Fibroblast of lung (primary cell): Measurements from ENCODE around the gene KLHL25. TPM values are rescaled to one million over a fixed set of nuclear protein-coding genes. Genes with fewer than 3 reads are reported as not detected.

ENCODE experiments used
- DNase-seq, 2 donors: peaks; one replicate each; pipeline versions ENCODE4 v3.0.0 to v3.0.0-alpha.2; 2010; ENCODE audit warnings: low read depth in 2 of 2
- H2AFZ ChIP-seq: 2 replicates; pipeline ENCODE4 v1.5.1; 2012; ENCODE audit warnings: low read length, control low read depth, inconsistent platforms
- H3K27ac ChIP-seq: 2 replicates; pipeline ENCODE4 v1.5.1; 2011; ENCODE audit warnings: low read length, control low read depth; ENCODE audit not compliant: insufficient read depth
- H3K27me3 ChIP-seq: 2 replicates; pipeline ENCODE4 v1.5.1; 2011; ENCODE audit warnings: mild to moderate bottlenecking, low read length; ENCODE audit not compliant: control insufficient read depth, insufficient read depth
- H3K36me3 ChIP-seq: 2 replicates; pipeline ENCODE4 v1.5.1; 2011; ENCODE audit warnings: low read length; ENCODE audit not compliant: control insufficient read depth, insufficient read depth
- H3K4me1 ChIP-seq: 2 replicates; pipeline ENCODE4 v1.5.1; 2011; ENCODE audit warnings: low read length; ENCODE audit not compliant: control insufficient read depth, insufficient read depth; ENCODE audit errors: extremely low read depth
- H3K4me2 ChIP-seq: 2 replicates; pipeline ENCODE4 v1.5.1; 2011; ENCODE audit warnings: low read length, control low read depth; ENCODE audit not compliant: insufficient read depth; ENCODE audit errors: extremely low read depth
- H3K4me3 ChIP-seq, 4 experiments: fragments of 200-600 bp in 1 of 4; sonication (generic) in 1 of 4; replicated peaks in 1 of 4; 2 replicates each; pipeline ENCODE4 v1.5.1; 2011 to 2016; ENCODE audit warnings: low read length in 4 of 4, low read depth in 3 of 4, mild to moderate bottlenecking in 3 of 4, control low read depth in 2 of 4, inconsistent platforms in 1 of 4, mixed read lengths in 1 of 4; ENCODE audit not compliant: insufficient read depth in 1 of 4; ENCODE audit errors: control extremely low read depth in 1 of 4
- H3K79me2 ChIP-seq: 2 replicates; pipeline ENCODE4 v1.5.1; 2012; ENCODE audit warnings: mild to moderate bottlenecking, low read length, inconsistent platforms; ENCODE audit not compliant: control insufficient read depth, insufficient read depth
- H3K9ac ChIP-seq: 2 replicates; pipeline ENCODE4 v1.5.1; 2011; ENCODE audit warnings: mild to moderate bottlenecking, low read length, control low read depth; ENCODE audit not compliant: insufficient read depth
- H3K9me3 ChIP-seq: 2 replicates; pipeline ENCODE4 v1.5.1; 2012; ENCODE audit warnings: low read depth, low read length; ENCODE audit not compliant: control insufficient read depth, insufficient read depth
- H4K20me1 ChIP-seq: 2 replicates; pipeline ENCODE4 v1.5.1; 2011; ENCODE audit warnings: low read length; ENCODE audit not compliant: control insufficient read depth, insufficient read depth; ENCODE audit errors: extremely low read depth
- EZH2 ChIP-seq: IDR thresholded peaks from 2 replicates; pipeline ENCODE4 v1.5.1; 2012; ENCODE audit warnings: low read length, control low read depth, mild to moderate bottlenecking; ENCODE audit errors: missing control alignments
- polyA plus RNA-seq, 2 donors: library from polyadenylated mRNA; depleted of rRNA in 1 of 2; stranded (reverse) in 1 of 2; unstranded in 1 of 2; fragments of >200 nt; gene quantifications; 2 replicates each; pipeline ENCODE4 v1.2.1, GENCODE V29; 2011 to 2012; ENCODE audit warnings: missing spikeins in 1 of 2
- total RNA-seq: library from RNA; depleted of rRNA; stranded (reverse); fragments of >200 nt; gene quantifications from 2 replicates; pipeline ENCODE4 v1.2.1, GENCODE V29; 2014
- TF ChIP-seq, protein P1 (sequence below), 2 donors: IDR thresholded peaks in 1 of 2; conservative IDR thresholded peaks in 1 of 2; 1 replicate in 1 of 2; 2 replicates in 1 of 2; pipeline ENCODE4 v1.5.1; 2011 to 2012; ENCODE audit warnings: low read length in 2 of 2, control low read depth in 1 of 2, inconsistent platforms in 1 of 2, low read depth in 1 of 2, mild to moderate bottlenecking in 1 of 2

The KLHL25 gene
- total and polyA plus RNA-seq, 2 donors (not counting 1 experiment from before 2014, with no cell fraction given) = 1.4 to 5.4 TPM

DNA sequence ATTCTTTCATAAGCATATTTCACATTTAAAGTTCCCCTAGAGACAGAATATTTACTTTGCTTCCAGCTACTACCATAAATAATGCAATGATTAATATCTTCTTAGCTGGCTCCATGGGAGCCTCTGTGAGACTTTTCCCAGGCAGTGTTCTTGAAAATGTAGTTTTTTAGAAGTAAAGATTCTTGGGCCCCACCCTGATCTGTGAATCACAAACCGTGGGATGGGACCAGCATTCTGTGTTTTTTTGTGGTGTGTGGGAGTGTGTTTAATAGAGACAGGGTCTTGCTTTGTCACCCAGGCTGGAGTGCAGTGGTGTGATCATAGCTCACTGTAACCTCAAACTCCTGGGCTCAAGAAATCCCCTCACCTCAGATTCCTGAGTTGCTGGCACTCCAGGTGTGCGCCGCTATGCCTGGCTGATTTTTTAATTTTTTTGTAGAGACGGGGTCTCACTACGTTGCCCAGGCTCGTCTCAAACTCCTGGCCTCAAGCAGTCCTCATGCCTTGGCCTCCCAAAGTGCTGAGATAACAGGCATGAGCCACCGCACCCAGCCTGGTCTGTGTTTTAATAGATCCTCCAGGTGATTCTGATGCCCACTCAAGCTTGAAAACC, 83.0 kb downstream of the KLHL25 start:
- Histone ChIP-seq H4K20me1 (no peaks in the 10 kb centered on the region), H3K9me3 (no peaks in the 10 kb centered on the region), H3K27ac (no peak overlapping the region), H2AFZ (no peak overlapping the region), H3K4me2 (no peak overlapping the region), H3K27me3 (no peaks in the 10 kb centered on the region), H3K4me3 (no peak overlapping the region), H3K79me2 (no peaks in the 10 kb centered on the region), H3K4me1 (peaks cover 12% of the 10 kb centered on the region), H3K36me3 (no peaks in the 10 kb centered on the region), H3K9ac (no peak overlapping the region)
- DNase-seq = peak in 1 of 2 donors; percentile 39
- no peak for TF ChIP-seq EZH2
- TF ChIP-seq, protein P1, sequence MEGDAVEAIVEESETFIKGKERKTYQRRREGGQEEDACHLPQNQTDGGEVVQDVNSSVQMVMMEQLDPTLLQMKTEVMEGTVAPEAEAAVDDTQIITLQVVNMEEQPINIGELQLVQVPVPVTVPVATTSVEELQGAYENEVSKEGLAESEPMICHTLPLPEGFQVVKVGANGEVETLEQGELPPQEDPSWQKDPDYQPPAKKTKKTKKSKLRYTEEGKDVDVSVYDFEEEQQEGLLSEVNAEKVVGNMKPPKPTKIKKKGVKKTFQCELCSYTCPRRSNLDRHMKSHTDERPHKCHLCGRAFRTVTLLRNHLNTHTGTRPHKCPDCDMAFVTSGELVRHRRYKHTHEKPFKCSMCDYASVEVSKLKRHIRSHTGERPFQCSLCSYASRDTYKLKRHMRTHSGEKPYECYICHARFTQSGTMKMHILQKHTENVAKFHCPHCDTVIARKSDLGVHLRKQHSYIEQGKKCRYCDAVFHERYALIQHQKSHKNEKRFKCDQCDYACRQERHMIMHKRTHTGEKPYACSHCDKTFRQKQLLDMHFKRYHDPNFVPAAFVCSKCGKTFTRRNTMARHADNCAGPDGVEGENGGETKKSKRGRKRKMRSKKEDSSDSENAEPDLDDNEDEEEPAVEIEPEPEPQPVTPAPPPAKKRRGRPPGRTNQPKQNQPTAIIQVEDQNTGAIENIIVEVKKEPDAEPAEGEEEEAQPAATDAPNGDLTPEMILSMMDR (conservative IDR thresholded peaks at IDR 0.05 in 1 of 2, IDR thresholded peaks at IDR 0.05 in 1 of 2; ENCODE audit: low read depth in 1 of 2, low read length in 2 of 2) = no peak

DNA sequence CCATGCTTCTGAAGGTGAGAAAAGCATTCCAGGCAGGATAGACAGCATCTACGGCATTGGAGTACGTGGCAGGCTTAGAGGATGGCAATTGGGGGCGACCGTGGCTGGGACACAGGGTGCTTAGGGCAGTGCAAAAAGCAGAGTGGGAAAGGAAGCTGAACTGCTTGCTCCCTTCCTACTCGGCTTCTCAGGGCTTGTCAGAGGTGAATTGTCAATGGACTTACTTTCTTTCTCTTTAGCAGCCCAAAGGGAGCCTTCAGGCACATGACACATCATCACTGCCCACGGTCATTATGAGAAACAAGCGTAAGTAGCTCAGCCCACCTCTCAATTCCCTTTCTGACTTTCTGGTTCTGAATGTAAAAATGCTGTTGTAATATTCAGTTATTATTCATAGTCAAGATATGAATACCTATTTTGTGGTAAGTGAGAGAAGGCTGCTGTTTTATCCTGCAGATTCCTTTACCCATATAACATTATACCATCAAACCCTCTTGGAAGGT, 84.3 kb downstream of the KLHL25 start:
- no peak overlapping the region for H3K4me3 ChIP-seq
- H3K79me2 ChIP-seq = no peaks in the 10 kb centered on the region
- H4K20me1 ChIP-seq = no peaks in the 10 kb centered on the region

More for the DNA sequence above, 84.3 kb downstream of the KLHL25 start:
- Histone ChIP-seq H3K4me1 (peaks cover 17% of the 10 kb centered on the region), H3K4me2 (no peak overlapping the region), H3K9me3 (no peaks in the 10 kb centered on the region), H3K36me3 (no peaks in the 10 kb centered on the region), H3K27ac (no peak overlapping the region), H3K27me3 (no peaks in the 10 kb centered on the region), H3K9ac (no peak overlapping the region), H2AFZ (no peak overlapping the region)
- no peak for DNase-seq
- TF ChIP-seq, protein P1 (conservative IDR thresholded peaks at IDR 0.05 in 1 of 2, IDR thresholded peaks at IDR 0.05 in 1 of 2; ENCODE audit: low read depth in 1 of 2, low read length in 2 of 2) = no peak
- no peak for TF ChIP-seq EZH2
